Muscle layer of colon (tissue), 2 donors: ENCODE data around the gene MSMP.

Experiments used
- H3K27ac ChIP-seq: one replicate; pipeline ENCODE4 v1.7.0; 2013; ENCODE audit warnings: low read depth, mild to moderate bottlenecking, low read length, moderate library complexity
- H3K27me3 ChIP-seq, 2 donors: one replicate each; pipeline ENCODE4 v1.7.0; 2013; ENCODE audit warnings: low read length in 2 of 2, mild to moderate bottlenecking in 2 of 2; ENCODE audit not compliant: insufficient read depth in 2 of 2, control insufficient read depth in 1 of 2
- H3K36me3 ChIP-seq: one replicate; pipeline ENCODE4 v1.7.0; 2013; ENCODE audit warnings: mild to moderate bottlenecking, low read length; ENCODE audit not compliant: insufficient read depth
- H3K4me1 ChIP-seq: one replicate; pipeline ENCODE4 v1.7.0; 2013; ENCODE audit warnings: mild to moderate bottlenecking, low read length; ENCODE audit not compliant: insufficient read depth
- H3K4me3 ChIP-seq, 2 donors: one replicate each; pipeline ENCODE4 v1.7.0; 2013; ENCODE audit warnings: low read length in 2 of 2, low read depth in 1 of 2, mild to moderate bottlenecking in 1 of 2, moderate library complexity in 1 of 2
- H3K9ac ChIP-seq: one replicate; pipeline ENCODE4 v1.7.0; 2013; ENCODE audit warnings: low read length
- H3K9me3 ChIP-seq: one replicate; pipeline ENCODE4 v1.7.0; 2013; ENCODE audit warnings: mild to moderate bottlenecking, low read length
- donor health status: abdominal sarcoma.
- donor health status: Adenocarcinoma of cecum.

The MSMP gene

GRCh38 chr9:35703906-35704672 lies 50.0 kb downstream of the MSMP start:
- Histone ChIP-seq H3K9me3 (no peaks in the 10 kb centered on the region), H3K4me1 (no peaks in the 10 kb centered on the region), H3K27ac (no peak overlapping the region), H3K9ac (no peak overlapping the region), H3K4me3 (no peak overlapping the region), H3K27me3 (no peaks in the 10 kb centered on the region), H3K36me3 (peaks cover 98% of the 10 kb centered on the region)
